ENCODE data around the gene PCSK9. TPM values are rescaled to one million over a fixed set of nuclear protein-coding genes. Genes with fewer than 3 reads are reported as not detected.

Gene PCSK9
- total and polyA plus RNA-seq, 3 experiments from 2014 or later, result not detected

DNA sequence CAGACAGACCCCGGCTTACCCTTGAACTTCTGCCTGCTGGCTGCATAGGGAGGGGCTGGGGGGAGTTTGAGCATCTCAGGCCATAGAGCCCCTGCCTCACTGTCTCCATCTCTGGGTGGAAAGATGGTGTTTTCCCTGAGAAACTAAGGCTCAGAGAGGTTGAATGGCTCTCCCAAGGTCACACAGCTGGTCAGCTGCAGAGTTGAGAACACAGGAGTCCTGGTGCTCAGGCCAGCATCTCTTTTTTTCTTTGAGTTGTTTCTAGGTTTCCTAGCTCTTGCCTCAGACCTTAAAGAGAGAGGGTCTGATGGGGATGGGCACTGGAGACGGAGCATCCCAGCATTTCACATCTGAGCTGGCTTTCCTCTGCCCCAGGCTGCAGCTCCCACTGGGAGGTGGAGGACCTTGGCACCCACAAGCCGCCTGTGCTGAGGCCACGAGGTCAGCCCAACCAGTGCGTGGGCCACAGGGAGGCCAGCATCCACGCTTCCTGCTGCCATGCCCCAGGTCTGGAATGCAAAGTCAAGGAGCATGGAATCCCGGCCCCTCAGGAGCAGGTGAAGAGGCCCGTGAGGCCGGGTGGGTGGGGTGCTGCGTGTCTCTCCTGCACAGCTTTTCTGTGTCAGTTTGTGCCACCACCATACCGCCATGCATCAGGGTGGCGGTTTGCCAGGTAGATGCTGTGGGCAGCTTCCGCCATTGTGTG is 21.8 kb downstream of the PCSK9 start:
- Mint-ChIP-seq H3K36me3 (peaks cover 0 to 5% (median 0%) of the 10 kb centered on the region in 3 donors), H3K27ac (no peak overlapping the region), H3K27me3 (no peaks in the 10 kb centered on the region), H3K4me1 (no peaks in the 10 kb centered on the region), H3K4me3 (no peak overlapping the region), H3K9me3 (no peaks in the 10 kb centered on the region)
- Histone ChIP-seq H3K36me3 (ENCODE audit: insufficient read depth, low read length) (no peaks in the 10 kb centered on the region), H3K9me3 (ENCODE audit: low read length) (no peaks in the 10 kb centered on the region), H3K4me3 (ENCODE audit: low read length) (no peak overlapping the region), H3K27me3 (ENCODE audit: insufficient read depth, low read length, poor library complexity, severe bottlenecking) (no peaks in the 10 kb centered on the region), H3K27ac (ENCODE audit: low read depth, low read length) (no peak overlapping the region), H3K4me1 (ENCODE audit: insufficient read depth, low read length) (no peaks in the 10 kb centered on the region)
- CTCF ChIA-PET, result no interaction called here
- DNase-seq, result no peak
- POLR2A ChIA-PET, result no interaction called here

- H3K4me3 ChIP-seq (ENCODE audit: low read length), result no peak overlapping the region
- ChIA-PET CTCF (no interaction called here), POLR2A (no interaction called here)
- no peak overlapping the region for H3K4me3 Mint-ChIP-seq
- H3K36me3 ChIP-seq (ENCODE audit: insufficient read depth, low read length), result no peaks in the 10 kb centered on the region
- H3K27ac ChIP-seq (ENCODE audit: low read depth, low read length), result no peak overlapping the region
- H3K27me3 ChIP-seq (ENCODE audit: insufficient read depth, low read length, poor library complexity, severe bottlenecking), result no peaks in the 10 kb centered on the region
- H3K4me1 Mint-ChIP-seq, result no peaks in the 10 kb centered on the region
- H3K9me3 Mint-ChIP-seq, result no peaks in the 10 kb centered on the region
- H3K4me1 ChIP-seq (ENCODE audit: insufficient read depth, low read length), result no peaks in the 10 kb centered on the region
- H3K36me3 Mint-ChIP-seq, result peaks cover 1 to 12% (median 6%) of the 10 kb centered on the region in 3 donors
- peaks cover 0 to 1% of the 10 kb centered on the region in 2 donors for H3K27me3 Mint-ChIP-seq
- H3K27ac Mint-ChIP-seq, result no peak overlapping the region
- no peaks in the 10 kb centered on the region for H3K9me3 ChIP-seq (ENCODE audit: low read length)
- no peak for DNase-seq
Observed at GRCh38 chr1:55061706-55062321, 22.5 kb downstream of the PCSK9 start.

GRCh38 chr1:55062801-55063576 is 23.6 kb downstream of the PCSK9 start:
- CTCF ChIA-PET, result no interaction called here
- peak overlapping the region in 1 of 8 donors; percentile 83 for H3K27ac Mint-ChIP-seq
- Histone ChIP-seq H3K36me3 (ENCODE audit: insufficient read depth, low read length) (peaks cover 5% of the 10 kb centered on the region), H3K9me3 (ENCODE audit: low read length) (no peaks in the 10 kb centered on the region), H3K4me3 (ENCODE audit: low read length) (no peak overlapping the region), H3K27ac (ENCODE audit: low read depth, low read length) (no peak overlapping the region), H3K4me1 (ENCODE audit: insufficient read depth, low read length) (no peaks in the 10 kb centered on the region), H3K27me3 (ENCODE audit: insufficient read depth, low read length, poor library complexity, severe bottlenecking) (no peaks in the 10 kb centered on the region)
- peak in 1 of 5 donors; percentile 46 for DNase-seq
- POLR2A ChIA-PET, result no interaction called here
- no peaks in the 10 kb centered on the region for H3K4me1 Mint-ChIP-seq
- peaks cover 8 to 24% (median 13%) of the 10 kb centered on the region in 3 donors for H3K36me3 Mint-ChIP-seq
- H3K27me3 Mint-ChIP-seq, result peaks cover 0 to 1% of the 10 kb centered on the region in 2 donors
- no peak overlapping the region for H3K4me3 Mint-ChIP-seq
- no peaks in the 10 kb centered on the region for H3K9me3 Mint-ChIP-seq

GRCh38 chr1:55063577-55063942 is 24.2 kb downstream of the PCSK9 start:
- peaks cover 0 to 1% of the 10 kb centered on the region in 2 donors for H3K27me3 Mint-ChIP-seq
- DNase-seq, result no peak
- no peak overlapping the region for H3K4me3 ChIP-seq (ENCODE audit: low read length)
- no peak overlapping the region for H3K4me3 Mint-ChIP-seq
- H3K36me3 ChIP-seq (ENCODE audit: insufficient read depth, low read length), result peaks cover 10% of the 10 kb centered on the region
- no peak overlapping the region for H3K27ac Mint-ChIP-seq
- ChIA-PET POLR2A (no interaction called here), CTCF (no interaction called here)
- H3K4me1 ChIP-seq (ENCODE audit: insufficient read depth, low read length), result no peaks in the 10 kb centered on the region
- H3K4me1 Mint-ChIP-seq, result no peaks in the 10 kb centered on the region
- H3K27ac ChIP-seq (ENCODE audit: low read depth, low read length), result no peak overlapping the region
- no peaks in the 10 kb centered on the region for H3K9me3 Mint-ChIP-seq
- H3K36me3 Mint-ChIP-seq, result peaks cover 11 to 29% (median 13%) of the 10 kb centered on the region in 3 donors
- no peaks in the 10 kb centered on the region for H3K27me3 ChIP-seq (ENCODE audit: insufficient read depth, low read length, poor library complexity, severe bottlenecking)
- no peaks in the 10 kb centered on the region for H3K9me3 ChIP-seq (ENCODE audit: low read length)

DNA sequence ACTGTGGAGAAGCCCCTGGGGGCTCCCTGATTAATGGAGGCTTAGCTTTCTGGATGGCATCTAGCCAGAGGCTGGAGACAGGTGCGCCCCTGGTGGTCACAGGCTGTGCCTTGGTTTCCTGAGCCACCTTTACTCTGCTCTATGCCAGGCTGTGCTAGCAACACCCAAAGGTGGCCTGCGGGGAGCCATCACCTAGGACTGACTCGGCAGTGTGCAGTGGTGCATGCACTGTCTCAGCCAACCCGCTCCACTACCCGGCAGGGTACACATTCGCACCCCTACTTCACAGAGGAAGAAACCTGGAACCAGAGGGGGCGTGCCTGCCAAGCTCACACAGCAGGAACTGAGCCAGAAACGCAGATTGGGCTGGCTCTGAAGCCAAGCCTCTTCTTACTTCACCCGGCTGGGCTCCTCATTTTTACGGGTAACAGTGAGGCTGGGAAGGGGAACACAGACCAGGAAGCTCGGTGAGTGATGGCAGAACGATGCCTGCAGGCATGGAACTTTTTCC is 24.8 kb downstream of the PCSK9 start:
- no peak for DNase-seq
- no peaks in the 10 kb centered on the region for H3K27me3 ChIP-seq (ENCODE audit: insufficient read depth, low read length, poor library complexity, severe bottlenecking)
- Mint-ChIP-seq H3K27me3 (peaks cover 0 to 1% of the 10 kb centered on the region in 2 donors), H3K27ac (no peak overlapping the region), H3K36me3 (peaks cover 13 to 34% (median 17%) of the 10 kb centered on the region in 3 donors), H3K4me3 (no peak overlapping the region), H3K9me3 (no peaks in the 10 kb centered on the region), H3K4me1 (no peaks in the 10 kb centered on the region)
- H3K27ac ChIP-seq (ENCODE audit: low read depth, low read length), result no peak overlapping the region
- CTCF ChIA-PET, result no interaction called here
- H3K4me1 ChIP-seq (ENCODE audit: insufficient read depth, low read length), result no peaks in the 10 kb centered on the region
- H3K36me3 ChIP-seq (ENCODE audit: insufficient read depth, low read length), result peaks cover 10% of the 10 kb centered on the region
- H3K4me3 ChIP-seq (ENCODE audit: low read length), result no peak overlapping the region
- POLR2A ChIA-PET, result no interaction called here
- no peaks in the 10 kb centered on the region for H3K9me3 ChIP-seq (ENCODE audit: low read length)

GRCh38 chr1:55064861-55065263 is 25.5 kb downstream of the PCSK9 start:
- no peaks in the 10 kb centered on the region for H3K4me1 ChIP-seq (ENCODE audit: insufficient read depth, low read length)
- H3K36me3 ChIP-seq (ENCODE audit: insufficient read depth, low read length), result peaks cover 15% of the 10 kb centered on the region
- H3K27me3 ChIP-seq (ENCODE audit: insufficient read depth, low read length, poor library complexity, severe bottlenecking), result no peaks in the 10 kb centered on the region
- Mint-ChIP-seq H3K36me3 (peaks cover 13 to 40% (median 21%) of the 10 kb centered on the region in 3 donors), H3K4me1 (no peaks in the 10 kb centered on the region), H3K27me3 (peaks cover 0 to 1% of the 10 kb centered on the region in 2 donors), H3K27ac (no peak overlapping the region), H3K9me3 (no peaks in the 10 kb centered on the region), H3K4me3 (no peak overlapping the region)
- POLR2A ChIA-PET, result no interaction called here
- no peak overlapping the region for H3K4me3 ChIP-seq (ENCODE audit: low read length)
- H3K27ac ChIP-seq (ENCODE audit: low read depth, low read length), result no peak overlapping the region
- no peaks in the 10 kb centered on the region for H3K9me3 ChIP-seq (ENCODE audit: low read length)
- no peak for DNase-seq
- CTCF ChIA-PET, result no interaction called here

DNA sequence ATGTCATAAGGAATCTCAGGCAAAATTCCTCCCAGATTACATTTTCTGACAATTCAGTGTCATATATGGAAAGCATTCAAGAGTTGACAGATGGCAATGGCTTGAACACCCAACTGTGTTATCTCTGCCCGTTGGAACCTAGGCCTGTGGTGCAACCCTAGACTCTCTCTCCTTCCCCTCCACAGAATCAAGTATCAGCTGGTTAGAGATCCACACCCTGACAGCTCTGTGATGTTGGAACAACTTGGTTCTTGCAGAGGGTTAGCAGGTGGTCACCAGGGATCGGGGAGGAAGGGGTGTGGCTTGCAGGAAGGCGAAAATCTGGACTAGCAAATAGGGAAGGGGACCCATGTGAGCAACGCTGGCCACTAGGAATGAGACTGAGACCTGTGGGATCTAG is 26.3 kb downstream of the PCSK9 start:
- H3K36me3 Mint-ChIP-seq, result peaks cover 17 to 48% (median 29%) of the 10 kb centered on the region in 3 donors
- H3K4me3 ChIP-seq (ENCODE audit: low read length), result no peak overlapping the region
- H3K27me3 ChIP-seq (ENCODE audit: insufficient read depth, low read length, poor library complexity, severe bottlenecking), result no peaks in the 10 kb centered on the region
- no peak overlapping the region for H3K4me3 Mint-ChIP-seq
- ChIA-PET CTCF (no interaction called here), POLR2A (no interaction called here)
- H3K4me1 ChIP-seq (ENCODE audit: insufficient read depth, low read length), result no peaks in the 10 kb centered on the region
- H3K9me3 ChIP-seq (ENCODE audit: low read length), result no peaks in the 10 kb centered on the region
- H3K4me1 Mint-ChIP-seq, result no peaks in the 10 kb centered on the region
- no peaks in the 10 kb centered on the region for H3K9me3 Mint-ChIP-seq
- DNase-seq, result no peak
- H3K36me3 ChIP-seq (ENCODE audit: insufficient read depth, low read length), result peaks cover 23% of the 10 kb centered on the region
- peaks cover 0 to 1% of the 10 kb centered on the region in 2 donors for H3K27me3 Mint-ChIP-seq
- H3K27ac Mint-ChIP-seq, result peak overlapping the region in 1 of 8 donors; percentile 7
- no peak overlapping the region for H3K27ac ChIP-seq (ENCODE audit: low read depth, low read length)

Data from CD8-positive, alpha-beta memory T cell (primary cell).